ENCODE results near the gene TRIM14. TPM values are rescaled to one million over a fixed set of nuclear protein-coding genes. Genes with fewer than 3 reads are reported as not detected.

TRIM14 gene
- total RNA-seq, 4 donors from 2014 or later: 15.8 to 22.9 (median 20.0) TPM

GRCh38 chr9:98047002-98047401 lies 72.0 kb downstream of the TRIM14 start:
- WGBS: 89% methylated on average over 5 of the region's 5 CpGs

GRCh38 chr9:98046180-98046543 lies 72.9 kb downstream of the TRIM14 start:
- no peaks in the 10 kb centered on the region for H3K27me3 ChIP-seq
- 93% methylated on average over 9 of the region's 9 CpGs for WGBS
- H3K9me3 ChIP-seq: no peaks in the 10 kb centered on the region
- TF ChIP-seq EP300 (IDR thresholded peaks at IDR 0.05): no peak
- TF ChIP-seq CTCF (IDR thresholded peaks at IDR 0.05): no peak
- TF ChIP-seq POLR2A (IDR thresholded peaks at IDR 0.05): no peak
- TF ChIP-seq POLR2AphosphoS5 (IDR thresholded peaks at IDR 0.05): no peak
- no peak overlapping the region for H3K4me3 ChIP-seq
- no peak overlapping the region for H3K27ac ChIP-seq
- H3K36me3 ChIP-seq: no peaks in the 10 kb centered on the region
- H3K4me1 ChIP-seq: no peaks in the 10 kb centered on the region
- no peak for DNase-seq (ENCODE audit: low spot score in 2 of 2)

More at GRCh38 chr9:98047002-98047401, 72.0 kb downstream of the TRIM14 start:
- H3K4me3 ChIP-seq: no peak overlapping the region
- H3K27me3 ChIP-seq: no peaks in the 10 kb centered on the region
- no peaks in the 10 kb centered on the region for H3K4me1 ChIP-seq
- H3K36me3 ChIP-seq: no peaks in the 10 kb centered on the region
- H3K27ac ChIP-seq: no peak overlapping the region
- no peaks in the 10 kb centered on the region for H3K9me3 ChIP-seq
- no peak for DNase-seq (ENCODE audit: low spot score in 2 of 2)
- TF ChIP-seq CTCF (IDR thresholded peaks at IDR 0.05): no peak
- TF ChIP-seq EP300 (IDR thresholded peaks at IDR 0.05): no peak

GRCh38 chr9:98045234-98046179 lies 73.5 kb downstream of the TRIM14 start:
- Histone ChIP-seq H3K36me3 (no peaks in the 10 kb centered on the region), H3K9me3 (no peaks in the 10 kb centered on the region), H3K4me1 (no peaks in the 10 kb centered on the region), H3K4me3 (no peak overlapping the region), H3K27me3 (no peaks in the 10 kb centered on the region), H3K27ac (no peak overlapping the region)
- 67% methylated on average over 6 of the region's 6 CpGs for WGBS
- TF ChIP-seq CTCF (IDR thresholded peaks at IDR 0.05) (no peak), POLR2AphosphoS5 (IDR thresholded peaks at IDR 0.05) (no peak), EP300 (IDR thresholded peaks at IDR 0.05) (no peak), POLR2A (IDR thresholded peaks at IDR 0.05) (no peak)
- DNase-seq (ENCODE audit: low spot score in 2 of 2): no peak

GRCh38 chr9:98043915-98044314 lies 75.1 kb downstream of the TRIM14 start:
- DNase-seq (ENCODE audit: low spot score in 2 of 2): no peak
- Histone ChIP-seq H3K9me3 (no peaks in the 10 kb centered on the region), H3K27me3 (no peaks in the 10 kb centered on the region), H3K27ac (no peak overlapping the region), H3K4me1 (no peaks in the 10 kb centered on the region), H3K36me3 (no peaks in the 10 kb centered on the region), H3K4me3 (no peak overlapping the region)
- WGBS: 79% methylated on average over 5 of the region's 5 CpGs
- TF ChIP-seq POLR2A (IDR thresholded peaks at IDR 0.05): no peak
- TF ChIP-seq EP300 (IDR thresholded peaks at IDR 0.05): no peak
- no peak for TF ChIP-seq CTCF (IDR thresholded peaks at IDR 0.05)
- no peak for TF ChIP-seq POLR2AphosphoS5 (IDR thresholded peaks at IDR 0.05)

GRCh38 chr9:98040212-98040611 lies 78.8 kb downstream of the TRIM14 start:
- peaks cover 3% of the 10 kb centered on the region for H3K4me1 ChIP-seq
- no peak for TF ChIP-seq EP300 (IDR thresholded peaks at IDR 0.05)
- TF ChIP-seq CTCF (IDR thresholded peaks at IDR 0.05): no peak
- no peak for TF ChIP-seq POLR2AphosphoS5 (IDR thresholded peaks at IDR 0.05)
- TF ChIP-seq POLR2A (IDR thresholded peaks at IDR 0.05): no peak
- H3K27ac ChIP-seq: no peak overlapping the region
- DNase-seq (ENCODE audit: low spot score in 2 of 2): no peak
- no peaks in the 10 kb centered on the region for H3K36me3 ChIP-seq
- no peak overlapping the region for H3K4me3 ChIP-seq
- WGBS: 91% methylated on average over 6 of the region's 6 CpGs
- H3K27me3 ChIP-seq: no peaks in the 10 kb centered on the region
- no peaks in the 10 kb centered on the region for H3K9me3 ChIP-seq
